Superior temporal gyrus (tissue), 1 donor: ENCODE results near the gene ATAD3B.
"Not testable (repeated sequence)": the region's sequence is repeated elsewhere in the genome, so short reads cannot be mapped to it uniquely, and the experiment has no call there.

Experiments
- DNase-seq: peaks from one replicate; pipeline ENCODE4 v3.0.0-alpha.2; 2016; ENCODE audit errors: extremely low spot score

ATAD3B gene

GRCh38 chr1:1510912-1511532 lies 39.5 kb downstream of the ATAD3B start:
- DNase-seq = peak; percentile 12

- peak; percentile 98 for DNase-seq
Measured at GRCh38 chr1:1511533-1512285, 40.1 kb downstream of the ATAD3B start, which contains the start of gene ATAD3A. TSS of gene ATAD3A (plus strand) at chr1:1512162. CDS start at chr1:1512269, 107 bp downstream.

GRCh38 chr1:1512425-1512824 lies 40.9 kb downstream of the ATAD3B start:
- not testable (repeated sequence) for DNase-seq

GRCh38 chr1:1513675-1514074 lies 42.1 kb downstream of the ATAD3B start:
- DNase-seq = not testable (repeated sequence)

GRCh38 chr1:1514376-1514775 lies 42.8 kb downstream of the ATAD3B start:
- DNase-seq = not testable (repeated sequence)

GRCh38 chr1:1516923-1517322 lies 45.4 kb downstream of the ATAD3B start:
- DNase-seq = not testable (repeated sequence)

GRCh38 chr1:1517973-1518620 lies 46.5 kb downstream of the ATAD3B start:
- DNase-seq = no peak

- DNase-seq = not testable (repeated sequence)
Measured at GRCh38 chr1:1518621-1519007, 47.0 kb downstream of the ATAD3B start.

- DNase-seq = not testable (repeated sequence)
Measured at GRCh38 chr1:1519805-1520505, 48.4 kb downstream of the ATAD3B start.

- no peak for DNase-seq
Measured at GRCh38 chr1:1521331-1521730, 49.8 kb downstream of the ATAD3B start.

- not testable (repeated sequence) for DNase-seq
Measured at GRCh38 chr1:1522536-1522935, 51.0 kb downstream of the ATAD3B start.

- DNase-seq = not testable (repeated sequence)
Measured at GRCh38 chr1:1523226-1523625, 51.7 kb downstream of the ATAD3B start.

GRCh38 chr1:1523651-1524050 lies 52.1 kb downstream of the ATAD3B start:
- not testable (repeated sequence) for DNase-seq

- not testable (repeated sequence) for DNase-seq
Measured at GRCh38 chr1:1524750-1525383, 53.3 kb downstream of the ATAD3B start.

GRCh38 chr1:1526476-1526875 lies 54.9 kb downstream of the ATAD3B start:
- DNase-seq = not testable (repeated sequence)

- DNase-seq = no peak
Measured at GRCh38 chr1:1527092-1527816, 55.7 kb downstream of the ATAD3B start.

- DNase-seq = no peak
Measured at GRCh38 chr1:1528301-1529267, 57.0 kb downstream of the ATAD3B start.

- no peak for DNase-seq
Measured at GRCh38 chr1:1529321-1529720, 57.8 kb downstream of the ATAD3B start.

GRCh38 chr1:1529936-1530335 lies 58.4 kb downstream of the ATAD3B start:
- no peak for DNase-seq

GRCh38 chr1:1531947-1532346 lies 60.4 kb downstream of the ATAD3B start:
- no peak for DNase-seq
